Gastroesophageal sphincter (tissue), 4 donors: ENCODE measurements around the gene COMMD2. TPM values are rescaled to one million over a fixed set of nuclear protein-coding genes. Genes with fewer than 3 reads are reported as not detected.

ENCODE experiments used
- ATAC-seq: fragments of 150-250 bp; one replicate; pipeline ENCODE4 v1.9.1; 2016; ENCODE audit warnings: mild to moderate bottlenecking, moderate library complexity
- H3K27ac ChIP-seq, 4 donors: fragments of 200-600 bp; sonication (generic) in 3 of 4; 1 replicate in 3 of 4; 2 replicates in 1 of 4; pipeline ENCODE4 v1.5.1; 2016 to 2019
- H3K27me3 ChIP-seq: fragments of 200-600 bp; sonication (generic); one replicate; pipeline ENCODE4 v1.5.1; 2019
- H3K36me3 ChIP-seq, 2 donors: fragments of 200-600 bp; sonication (generic); one replicate each; pipeline ENCODE4 v1.5.1; 2019; ENCODE audit warnings: control low read depth in 1 of 2
- H3K4me1 ChIP-seq, 3 donors: fragments of 200-600 bp; sonication (generic); 1 replicate in 2 of 3; 2 replicates in 1 of 3; pipeline ENCODE4 v1.5.1; 2016 to 2019; ENCODE audit warnings: control low read depth in 2 of 3
- H3K4me3 ChIP-seq, 2 donors: fragments of 200-600 bp; sonication (generic); one replicate each; pipeline ENCODE4 v1.5.1; 2019; ENCODE audit warnings: mild to moderate bottlenecking in 1 of 2, moderate library complexity in 1 of 2
- H3K9me3 ChIP-seq, 3 donors: fragments of 200-600 bp; sonication (generic); one replicate each; pipeline ENCODE4 v1.5.1; 2017 to 2019; ENCODE audit warnings: control low read depth in 2 of 3
- EP300 ChIP-seq: sonication (generic); formaldehyde crosslinking; IDR thresholded peaks from one replicate; pipeline ENCODE4 v1.6.1; 2017; ENCODE audit warnings: antibody characterized with exemption, mild to moderate bottlenecking
- POLR2A ChIP-seq, 2 donors: fragments of 450-650 bp; IDR thresholded peaks; one replicate each; pipeline ENCODE4 v1.6.1; 2017; ENCODE audit warnings: antibody characterized with exemption in 2 of 2, mild to moderate bottlenecking in 2 of 2, moderate library complexity in 1 of 2
- POLR2AphosphoS5 ChIP-seq: sonication (generic); formaldehyde crosslinking; IDR thresholded peaks from one replicate; pipeline ENCODE4 v1.6.1; 2017; ENCODE audit warnings: antibody characterized with exemption
- WGBS, 2 donors: methylation state at CpG; one replicate each; pipeline ENCODE4 v1.1.5; 2018; ENCODE audit warnings: low coverage in 1 of 2; 5-methylcytosine and 5-hydroxymethylcytosine counted together
- total RNA-seq, 4 donors: library from RNA; depleted of rRNA; stranded (reverse); fragments of >200 nt; gene quantifications; one replicate each; pipeline ENCODE4 v1.1.0, GENCODE V29; 2016
- TF ChIP-seq, protein P1 (sequence below), 4 experiments: fragments of 200-600 bp in 2 of 4; fragments of 450-650 bp in 2 of 4; sonication (generic) in 1 of 4; IDR thresholded peaks; one replicate each; pipeline ENCODE4 v1.5.1; 2017 to 2019; ENCODE audit warnings: antibody characterized with exemption in 4 of 4, mild to moderate bottlenecking in 2 of 4, moderate library complexity in 2 of 4

COMMD2 gene
- total RNA-seq, 4 donors from 2014 or later = 20.7 to 39.5 (median 31.9) TPM

DNA sequence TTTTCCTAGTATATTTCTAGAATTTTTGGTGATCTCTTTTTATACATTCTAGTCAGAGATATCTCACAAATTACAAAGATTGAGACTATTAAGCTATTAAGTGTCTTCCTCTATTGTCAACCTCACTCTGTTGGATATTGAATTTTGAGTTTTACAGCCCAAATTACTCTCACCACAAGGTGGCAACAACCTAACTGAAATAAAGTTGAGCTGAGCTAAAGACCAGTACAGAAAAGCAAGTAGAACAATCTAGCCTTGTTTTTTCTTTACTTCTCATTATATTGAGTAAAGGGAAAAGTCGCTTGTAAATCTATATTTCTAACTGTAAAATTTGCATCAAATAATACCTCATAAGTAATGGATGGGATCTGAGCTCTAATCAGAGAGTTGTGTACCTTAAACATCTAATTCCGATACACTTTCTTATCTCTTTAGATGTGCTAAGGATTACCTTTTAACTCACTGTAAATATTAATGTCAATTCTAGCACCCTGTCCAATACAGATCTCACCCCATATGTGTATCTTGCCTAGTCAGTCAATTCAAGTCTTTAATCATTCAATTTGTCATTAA is 13.6 kb upstream of the COMMD2 start:
- no peaks in the 10 kb centered on the region for H3K9me3 ChIP-seq
- no peak for TF ChIP-seq POLR2AphosphoS5
- TF ChIP-seq, protein P1, sequence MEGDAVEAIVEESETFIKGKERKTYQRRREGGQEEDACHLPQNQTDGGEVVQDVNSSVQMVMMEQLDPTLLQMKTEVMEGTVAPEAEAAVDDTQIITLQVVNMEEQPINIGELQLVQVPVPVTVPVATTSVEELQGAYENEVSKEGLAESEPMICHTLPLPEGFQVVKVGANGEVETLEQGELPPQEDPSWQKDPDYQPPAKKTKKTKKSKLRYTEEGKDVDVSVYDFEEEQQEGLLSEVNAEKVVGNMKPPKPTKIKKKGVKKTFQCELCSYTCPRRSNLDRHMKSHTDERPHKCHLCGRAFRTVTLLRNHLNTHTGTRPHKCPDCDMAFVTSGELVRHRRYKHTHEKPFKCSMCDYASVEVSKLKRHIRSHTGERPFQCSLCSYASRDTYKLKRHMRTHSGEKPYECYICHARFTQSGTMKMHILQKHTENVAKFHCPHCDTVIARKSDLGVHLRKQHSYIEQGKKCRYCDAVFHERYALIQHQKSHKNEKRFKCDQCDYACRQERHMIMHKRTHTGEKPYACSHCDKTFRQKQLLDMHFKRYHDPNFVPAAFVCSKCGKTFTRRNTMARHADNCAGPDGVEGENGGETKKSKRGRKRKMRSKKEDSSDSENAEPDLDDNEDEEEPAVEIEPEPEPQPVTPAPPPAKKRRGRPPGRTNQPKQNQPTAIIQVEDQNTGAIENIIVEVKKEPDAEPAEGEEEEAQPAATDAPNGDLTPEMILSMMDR (IDR thresholded peaks at IDR 0.05) = peak in 3 of 4 experiments; percentile 32 to 52 (median 47)
- no peak overlapping the region for H3K27ac ChIP-seq
- peaks cover 2% of the 10 kb centered on the region for H3K27me3 ChIP-seq
- peaks cover 0 to 12% (median 0%) of the 10 kb centered on the region in 3 donors for H3K4me1 ChIP-seq
- ATAC-seq = peak; percentile 46
- 53 to 65% methylated on average over 2 of the region's 2 CpGs for WGBS, 2 donors
- no peaks in the 10 kb centered on the region for H3K36me3 ChIP-seq
- no peak overlapping the region for H3K4me3 ChIP-seq

DNA sequence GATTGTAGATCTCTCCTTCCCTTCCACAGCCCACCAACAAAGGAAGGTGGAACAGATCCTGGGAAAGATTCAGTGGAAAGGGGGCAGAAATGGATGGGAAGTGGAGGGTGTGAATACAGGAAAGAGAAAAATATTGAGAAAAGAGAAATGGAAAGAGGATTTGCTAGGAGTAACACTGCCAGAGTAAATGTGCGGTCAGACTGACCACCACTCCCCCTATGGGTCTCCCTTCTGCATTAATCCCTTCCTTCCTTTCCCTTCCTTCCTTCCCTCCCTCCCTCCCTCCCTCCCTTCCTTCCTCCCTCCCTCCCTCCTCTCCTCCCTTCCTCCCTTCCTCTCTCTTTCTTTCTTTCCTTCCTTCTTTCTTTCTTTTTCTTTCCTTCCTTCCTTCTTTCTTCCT is 12.0 kb upstream of the COMMD2 start:
- Histone ChIP-seq H3K27me3 (peaks cover 2% of the 10 kb centered on the region), H3K36me3 (no peaks in the 10 kb centered on the region), H3K9me3 (no peaks in the 10 kb centered on the region), H3K27ac (no peak overlapping the region), H3K4me1 (peaks cover 0 to 13% (median 0%) of the 10 kb centered on the region in 3 donors), H3K4me3 (no peak overlapping the region)
- no peak for TF ChIP-seq POLR2AphosphoS5
- TF ChIP-seq, protein P1 (IDR thresholded peaks at IDR 0.05) = no peak
- no peak for TF ChIP-seq EP300
- TF ChIP-seq POLR2A (IDR thresholded peaks at IDR 0.05) = no peak
- ATAC-seq = no peak
- 27% methylated on average over 1 of the region's 1 CpG; no CpG with 5 or more reads in 1 of the 2 donors for WGBS, 2 donors

DNA sequence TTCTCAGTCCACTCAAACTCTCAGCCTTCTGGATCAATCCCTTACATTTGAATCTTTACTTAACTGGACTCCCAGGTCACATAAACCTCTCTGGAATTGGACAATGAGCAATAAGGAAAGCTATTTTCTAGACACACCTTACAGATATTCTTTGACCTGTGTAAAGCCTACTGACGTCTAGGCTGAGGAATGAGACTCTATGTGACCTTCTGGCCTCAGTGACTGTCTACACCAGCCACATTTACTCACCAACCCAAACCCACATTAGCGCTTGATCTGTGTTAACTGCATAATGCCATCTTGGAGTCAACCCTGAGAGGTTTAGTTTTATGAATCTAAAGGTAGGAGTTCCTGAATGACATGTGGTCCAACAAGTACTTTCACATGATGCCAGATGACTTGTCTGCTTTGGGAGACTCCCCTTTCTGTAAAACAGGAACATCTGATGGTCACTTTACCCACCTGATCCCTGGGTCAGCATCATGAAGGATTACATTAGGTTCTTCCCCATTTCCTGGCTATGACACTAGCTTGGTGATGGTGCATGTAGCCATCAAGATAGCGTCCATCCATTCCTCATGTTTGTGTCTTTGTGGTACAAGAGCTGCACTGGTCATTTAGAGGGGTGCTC is 11.4 kb upstream of the COMMD2 start:
- ATAC-seq = no peak
- Histone ChIP-seq H3K36me3 (no peaks in the 10 kb centered on the region), H3K4me3 (no peak overlapping the region), H3K27ac (no peak overlapping the region), H3K4me1 (peaks cover 0 to 13% (median 0%) of the 10 kb centered on the region in 3 donors), H3K9me3 (no peaks in the 10 kb centered on the region), H3K27me3 (peaks cover 2% of the 10 kb centered on the region)
- TF ChIP-seq POLR2A (IDR thresholded peaks at IDR 0.05) (no peak), POLR2AphosphoS5 (no peak), EP300 (no peak)
- TF ChIP-seq, protein P1 (IDR thresholded peaks at IDR 0.05) = no peak
- WGBS, 2 donors = 79 to 80% methylated on average over 2 to 3 of the region's 3 CpGs

DNA sequence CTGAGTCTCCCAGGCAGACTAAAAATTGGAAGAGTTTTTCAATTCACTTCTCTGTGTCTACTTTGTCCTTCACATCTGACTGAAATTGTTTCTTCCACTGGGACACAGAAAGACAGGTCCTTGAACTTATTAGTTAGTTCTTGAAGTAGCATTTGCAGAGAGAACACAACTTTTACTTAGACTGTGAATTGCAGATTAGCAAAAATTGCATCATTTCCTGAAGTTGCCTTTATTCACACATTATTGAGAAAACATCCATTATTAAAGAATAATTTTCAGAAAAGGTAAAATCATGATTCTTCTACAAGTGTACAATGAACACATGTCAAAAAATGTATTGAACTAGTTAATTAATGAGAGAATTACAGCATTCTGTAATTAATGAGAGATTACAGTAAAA is 1.4 kb upstream of the COMMD2 start:
- H3K4me1 ChIP-seq = peaks cover 3 to 25% (median 4%) of the 10 kb centered on the region in 3 donors
- no peaks in the 10 kb centered on the region for H3K9me3 ChIP-seq
- H3K27me3 ChIP-seq = no peaks in the 10 kb centered on the region
- H3K4me3 ChIP-seq = no peak overlapping the region
- H3K27ac ChIP-seq = no peak overlapping the region
- no peak for ATAC-seq
- H3K36me3 ChIP-seq = peaks cover 0 to 14% of the 10 kb centered on the region in 2 donors
- TF ChIP-seq, protein P1 (IDR thresholded peaks at IDR 0.05) = no peak
- TF ChIP-seq EP300 (no peak), POLR2A (IDR thresholded peaks at IDR 0.05) (no peak), POLR2AphosphoS5 (no peak)

DNA sequence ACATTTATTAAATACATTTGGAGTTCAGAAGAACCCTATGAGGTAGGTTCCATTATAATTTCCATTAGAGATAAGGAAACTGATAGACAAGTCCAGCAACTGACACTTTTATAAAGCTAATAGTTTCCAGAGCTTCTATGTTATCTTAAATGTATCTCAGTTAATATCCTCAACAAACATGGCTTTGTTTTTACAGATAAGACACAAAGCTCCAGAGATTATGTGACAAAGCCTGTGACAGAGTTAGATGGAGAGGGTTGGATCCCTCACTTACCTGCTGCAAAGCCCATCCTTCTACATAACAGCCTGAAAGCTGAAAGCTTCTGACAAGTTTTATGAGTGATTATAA is 473 bp upstream of the COMMD2 start:
- Histone ChIP-seq H3K27me3 (no peaks in the 10 kb centered on the region), H3K36me3 (peaks cover 0 to 23% of the 10 kb centered on the region in 2 donors), H3K4me1 (peaks cover 3 to 25% (median 4%) of the 10 kb centered on the region in 3 donors), H3K4me3 (peak overlapping the region; percentile 81 to 99), H3K27ac (peak overlapping the region in 3 of 4 donors; percentile 83 to 86 (median 84)), H3K9me3 (no peaks in the 10 kb centered on the region)
- no peak for ATAC-seq
- TF ChIP-seq POLR2A (IDR thresholded peaks at IDR 0.05) (no peak), EP300 (no peak), POLR2AphosphoS5 (no peak)
- TF ChIP-seq, protein P1 (IDR thresholded peaks at IDR 0.05) = no peak
